ENCODE results near the gene SYTL3. TPM values are rescaled to one million over a fixed set of nuclear protein-coding genes. Genes with fewer than 3 reads are reported as not detected.

The SYTL3 gene
- total and polyA plus RNA-seq, 3 donors from 2014 or later: 7.0 to 11.0 (median 10.2) TPM

- no peaks in the 10 kb centered on the region for H3K27me3 ChIP-seq
- no peak overlapping the region for H3K4me3 ChIP-seq
- no peak for DNase-seq
- TF ChIP-seq POLR2A (IDR thresholded peaks at IDR 0.05): no peak
- TF ChIP-seq, protein P1, sequence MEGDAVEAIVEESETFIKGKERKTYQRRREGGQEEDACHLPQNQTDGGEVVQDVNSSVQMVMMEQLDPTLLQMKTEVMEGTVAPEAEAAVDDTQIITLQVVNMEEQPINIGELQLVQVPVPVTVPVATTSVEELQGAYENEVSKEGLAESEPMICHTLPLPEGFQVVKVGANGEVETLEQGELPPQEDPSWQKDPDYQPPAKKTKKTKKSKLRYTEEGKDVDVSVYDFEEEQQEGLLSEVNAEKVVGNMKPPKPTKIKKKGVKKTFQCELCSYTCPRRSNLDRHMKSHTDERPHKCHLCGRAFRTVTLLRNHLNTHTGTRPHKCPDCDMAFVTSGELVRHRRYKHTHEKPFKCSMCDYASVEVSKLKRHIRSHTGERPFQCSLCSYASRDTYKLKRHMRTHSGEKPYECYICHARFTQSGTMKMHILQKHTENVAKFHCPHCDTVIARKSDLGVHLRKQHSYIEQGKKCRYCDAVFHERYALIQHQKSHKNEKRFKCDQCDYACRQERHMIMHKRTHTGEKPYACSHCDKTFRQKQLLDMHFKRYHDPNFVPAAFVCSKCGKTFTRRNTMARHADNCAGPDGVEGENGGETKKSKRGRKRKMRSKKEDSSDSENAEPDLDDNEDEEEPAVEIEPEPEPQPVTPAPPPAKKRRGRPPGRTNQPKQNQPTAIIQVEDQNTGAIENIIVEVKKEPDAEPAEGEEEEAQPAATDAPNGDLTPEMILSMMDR (IDR thresholded peaks at IDR 0.05): no peak
- H3K9me3 ChIP-seq: no peaks in the 10 kb centered on the region
- H3K27ac ChIP-seq: no peak overlapping the region
- no peaks in the 10 kb centered on the region for H3K36me3 ChIP-seq (ENCODE audit: low read depth, missing control alignments)
- WGBS, 2 donors: 82 to 97% methylated on average over 5 of the region's 5 CpGs
- no peaks in the 10 kb centered on the region for H3K4me1 ChIP-seq
- intact Hi-C loops (cut with DNase I; ENCODE audit: low total_unique reads): no loop called here
Measured at GRCh38 chr6:158684311-158684710, 34.5 kb downstream of the SYTL3 start.

- DNase-seq: no peak
- Histone ChIP-seq H3K27me3 (no peaks in the 10 kb centered on the region), H3K9me3 (no peaks in the 10 kb centered on the region), H3K4me3 (no peak overlapping the region), H3K27ac (no peak overlapping the region), H3K4me1 (no peaks in the 10 kb centered on the region), H3K36me3 (ENCODE audit: low read depth, missing control alignments) (no peaks in the 10 kb centered on the region)
- intact Hi-C loops (cut with DNase I; ENCODE audit: low total_unique reads): no loop called here
- 27 to 51% methylated on average over 5 of the region's 5 CpGs for WGBS, 2 donors
- TF ChIP-seq, protein P1 (IDR thresholded peaks at IDR 0.05): no peak
- TF ChIP-seq POLR2A (IDR thresholded peaks at IDR 0.05): no peak
Measured at GRCh38 chr6:158684745-158685324, 35.0 kb downstream of the SYTL3 start.

DNA sequence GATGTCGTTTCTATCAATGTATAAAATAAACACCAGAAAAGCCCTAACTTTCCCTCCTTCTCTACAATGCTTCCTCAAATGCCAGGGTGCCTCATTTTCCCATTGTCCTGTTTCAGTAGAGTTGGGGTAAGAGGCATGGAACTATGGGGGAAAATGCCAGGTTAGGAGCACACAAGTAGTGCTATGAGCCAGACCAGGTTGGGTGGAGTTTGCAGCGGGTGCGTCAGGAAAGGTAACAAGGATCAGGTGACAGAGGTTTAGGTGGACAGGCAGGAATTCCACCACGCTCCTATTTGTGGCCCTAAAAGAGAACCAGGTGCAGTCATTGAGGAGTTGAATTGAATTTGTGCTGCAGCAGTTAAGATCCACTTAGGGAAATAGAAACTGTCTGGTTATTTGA lies 36.5 kb downstream of the SYTL3 start:
- H3K4me3 ChIP-seq: no peak overlapping the region
- intact Hi-C loops (cut with DNase I; ENCODE audit: low total_unique reads): no loop called here
- no peak for DNase-seq
- H3K27ac ChIP-seq: no peak overlapping the region
- no peaks in the 10 kb centered on the region for H3K36me3 ChIP-seq (ENCODE audit: low read depth, missing control alignments)
- 87 to 88% methylated on average over 4 of the region's 4 CpGs for WGBS, 2 donors
- H3K9me3 ChIP-seq: no peaks in the 10 kb centered on the region
- no peaks in the 10 kb centered on the region for H3K4me1 ChIP-seq
- H3K27me3 ChIP-seq: no peaks in the 10 kb centered on the region
- no peak for TF ChIP-seq POLR2A (IDR thresholded peaks at IDR 0.05)
- TF ChIP-seq, protein P1 (IDR thresholded peaks at IDR 0.05): no peak

DNA sequence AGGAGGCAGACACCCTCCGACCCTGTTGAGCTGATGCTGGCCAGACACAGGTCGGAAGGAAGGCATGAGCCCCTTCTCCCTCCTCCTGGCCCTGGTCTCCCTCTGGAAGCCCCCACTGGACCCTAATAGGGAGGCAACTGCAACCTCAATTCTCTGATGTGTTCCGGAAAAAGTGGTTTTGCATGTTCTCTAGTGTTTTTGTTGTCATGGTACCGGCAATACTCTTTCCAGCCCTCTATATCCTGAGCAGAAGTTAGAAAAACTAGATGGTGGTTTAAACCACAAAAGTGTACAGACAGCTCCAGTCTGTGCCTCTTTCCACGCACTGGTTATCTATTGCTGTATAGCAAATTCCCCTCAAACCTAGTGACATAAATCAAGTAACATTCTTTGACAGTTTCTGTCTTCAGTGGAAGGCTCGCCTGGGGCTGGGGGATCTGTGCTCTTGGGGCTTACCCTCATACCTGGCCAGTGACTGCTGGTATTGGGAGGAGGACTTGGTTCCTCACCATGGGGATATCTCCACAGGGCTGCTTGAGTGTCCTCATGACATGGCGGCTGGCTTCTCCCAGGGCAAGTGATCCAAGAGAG lies 37.0 kb downstream of the SYTL3 start:
- no peak for DNase-seq
- TF ChIP-seq, protein P1 (IDR thresholded peaks at IDR 0.05): no peak
- TF ChIP-seq POLR2A (IDR thresholded peaks at IDR 0.05): no peak
- no peaks in the 10 kb centered on the region for H3K4me1 ChIP-seq
- no peaks in the 10 kb centered on the region for H3K9me3 ChIP-seq
- H3K36me3 ChIP-seq (ENCODE audit: low read depth, missing control alignments): no peaks in the 10 kb centered on the region
- intact Hi-C loops (cut with DNase I; ENCODE audit: low total_unique reads): no loop called here
- H3K27ac ChIP-seq: no peak overlapping the region
- no peaks in the 10 kb centered on the region for H3K27me3 ChIP-seq
- 85 to 87% methylated on average over 7 of the region's 7 CpGs for WGBS, 2 donors
- H3K4me3 ChIP-seq: no peak overlapping the region

- WGBS, 2 donors: 76 to 91% methylated on average over 4 of the region's 4 CpGs
- no peak for TF ChIP-seq POLR2A (IDR thresholded peaks at IDR 0.05)
- TF ChIP-seq, protein P1 (IDR thresholded peaks at IDR 0.05): no peak
- Histone ChIP-seq H3K27me3 (no peaks in the 10 kb centered on the region), H3K4me3 (no peak overlapping the region), H3K9me3 (no peaks in the 10 kb centered on the region), H3K27ac (no peak overlapping the region), H3K36me3 (ENCODE audit: low read depth, missing control alignments) (no peaks in the 10 kb centered on the region), H3K4me1 (no peaks in the 10 kb centered on the region)
- no peak for DNase-seq
- intact Hi-C loops (cut with DNase I; ENCODE audit: low total_unique reads): no loop called here
Measured at GRCh38 chr6:158687506-158687905, 37.7 kb downstream of the SYTL3 start.
